HCT116 (cell line): ENCODE results near the gene SLC8A1. TPM values are rescaled to one million over a fixed set of nuclear protein-coding genes. Genes with fewer than 3 reads are reported as not detected.

Experiments used
- ATAC-seq: fragments of 200-7000 bp; cut with Tn5 transposase; 2 replicates; pipeline ENCODE4 v1.9.1; 2020; ENCODE audit warnings: mild to moderate bottlenecking, moderate library complexity
- BruUV-seq: library from RNA; stranded (reverse); fragments of 400-500 nt; replicated peaks from 2 replicates; lab custom pipeline; 2021; lab: Mats Ljungman, UMichigan
- CTCF ChIA-PET: fragments of 300-600 bp; sonication (Branson Sonifier 250); formaldehyde crosslinking; loops from one replicate; lab custom pipeline; 2021; ENCODE audit warnings: antibody characterized with exemption; lab: Charles Lee
- POLR2A ChIA-PET: fragments of 300-600, 350-600 bp; sonication (Branson Sonifier 250); formaldehyde crosslinking; loops from one replicate; lab custom pipeline; 2021; ENCODE audit warnings: antibody characterized with exemption; lab: Charles Lee
- RAD21 ChIA-PET, 2 experiments: fragments of 300-600 bp; sonication (Branson Sonifier 250); formaldehyde crosslinking; loops; one replicate each; lab custom pipeline; 2023; ENCODE audit warnings: low total read pairs in 2 of 2; ENCODE audit not compliant: uncharacterized antibody in 2 of 2, unreplicated experiment in 2 of 2, low non-redundant PET in 1 of 2; lab: Charles Lee
- DNase-seq: peaks from one replicate; pipeline ENCODE4 v3.0.0-alpha.2; 2010; ENCODE audit warnings: low read depth, low spot score
- H2AFZ ChIP-seq: fragments of 200-600 bp; shearing (Covaris generic), sonication (generic); 2 replicates; pipeline ENCODE4 v1.6.1; 2017; ENCODE audit warnings: low read depth, mixed run types, mixed read lengths, antibody characterized with exemption, low read length; ENCODE audit not compliant: poor library complexity, severe bottlenecking
- H3K27ac ChIP-seq: 2 replicates; pipeline ENCODE4 v1.5.1; 2012; ENCODE audit warnings: low read depth, low read length
- H3K27me3 ChIP-seq: fragments of 200-600 bp; sonication (generic); 2 replicates; pipeline ENCODE4 v1.6.1; 2016; ENCODE audit warnings: mixed run types, low read length, mixed read lengths; ENCODE audit not compliant: insufficient read depth
- H3K36me3 ChIP-seq, 2 experiments: fragments of 200-500 bp in 1 of 2; fragments of 200-600 bp in 1 of 2; sonication (Bioruptor generic) in 1 of 2; sonication (generic) in 1 of 2; 2 replicates each; pipeline versions ENCODE4 v1.5.1 to v1.6.1; 2014 to 2016; ENCODE audit warnings: low read length in 2 of 2, inconsistent platforms in 1 of 2, mixed read lengths in 1 of 2, mixed run types in 1 of 2; ENCODE audit not compliant: insufficient read depth in 2 of 2, control insufficient read depth in 1 of 2
- H3K4me1 ChIP-seq, 2 experiments: fragments of 200-600 bp in 1 of 2; sonication (generic) in 1 of 2; 2 replicates each; pipeline versions ENCODE4 v1.5.1 to v1.6.1; 2012 to 2017; ENCODE audit warnings: low read length in 2 of 2, inconsistent platforms in 1 of 2, mild to moderate bottlenecking in 1 of 2, mixed read lengths in 1 of 2, mixed run types in 1 of 2, moderate library complexity in 1 of 2; ENCODE audit not compliant: insufficient read depth in 2 of 2, control insufficient read depth in 1 of 2
- H3K4me2 ChIP-seq: fragments of 200-600 bp; sonication (generic); 2 replicates; pipeline ENCODE4 v1.6.1; 2017; ENCODE audit warnings: mixed run types, low read length, mixed read lengths
- H3K4me3 ChIP-seq, 2 experiments: fragments of 200-600 bp in 1 of 2; sonication (generic) in 1 of 2; replicated peaks in 1 of 2; 2 replicates each; pipeline ENCODE4 v1.5.1; 2011 to 2016; ENCODE audit warnings: low read length in 2 of 2, control low read depth in 1 of 2, low read depth in 1 of 2, mild to moderate bottlenecking in 1 of 2, mixed read lengths in 1 of 2, mixed run types in 1 of 2
- H3K79me2 ChIP-seq: fragments of 200-600 bp; sonication (generic); 2 replicates; pipeline ENCODE4 v1.6.1; 2017; ENCODE audit warnings: mild to moderate bottlenecking, mixed run types, low read length, moderate library complexity, mixed read lengths; ENCODE audit not compliant: insufficient read depth
- H3K9ac ChIP-seq: fragments of 200-600 bp; sonication (generic); 2 replicates; pipeline ENCODE4 v1.6.1; 2016; ENCODE audit warnings: low read length, mixed read lengths
- H3K9me2 ChIP-seq: fragments of 200-600 bp; sonication (generic), shearing (Covaris generic); 2 replicates; pipeline ENCODE4 v1.6.1; 2017; ENCODE audit warnings: mixed run types, mild to moderate bottlenecking, moderate library complexity; ENCODE audit not compliant: insufficient read depth
- H3K9me3 ChIP-seq, 2 experiments: fragments of 200-500 bp in 1 of 2; fragments of 200-600 bp in 1 of 2; sonication (Bioruptor generic) in 1 of 2; sonication (generic) in 1 of 2; 2 replicates each; pipeline ENCODE4 v1.6.1; 2014 to 2017; ENCODE audit warnings: low read length in 2 of 2, mixed read lengths in 2 of 2, inconsistent platforms in 1 of 2, low read depth in 1 of 2, mild to moderate bottlenecking in 1 of 2, mixed run types in 1 of 2, moderate library complexity in 1 of 2; ENCODE audit not compliant: control insufficient read depth in 1 of 2, insufficient read depth in 1 of 2
- H4K20me1 ChIP-seq: fragments of 200-600 bp; sonication (generic), shearing (Covaris generic); 2 replicates; pipeline ENCODE4 v1.6.1; 2017; ENCODE audit warnings: mixed run types, mild to moderate bottlenecking, moderate library complexity; ENCODE audit not compliant: insufficient read depth
- ELF1 ChIP-seq: IDR thresholded peaks from 2 replicates; pipeline ENCODE4 v1.6.1; 2012; ENCODE audit warnings: low read depth, borderline replicate concordance
- EZH2phosphoT487 ChIP-seq: fragments of 200-600 bp; IDR thresholded peaks from 2 replicates; pipeline ENCODE4 v1.6.1; 2018; ENCODE audit warnings: antibody characterized with exemption, borderline replicate concordance
- FOSL1 ChIP-seq: IDR thresholded peaks from 2 replicates; pipeline ENCODE4 v1.6.1; 2012; ENCODE audit warnings: low read depth
- JUND ChIP-seq: IDR thresholded peaks from 2 replicates; pipeline ENCODE4 v1.6.1; 2012
- MAX ChIP-seq: IDR thresholded peaks from 2 replicates; pipeline ENCODE4 v1.6.1; 2012
- POLR2AphosphoS5 ChIP-seq: IDR thresholded peaks from 2 replicates; pipeline ENCODE4 v1.6.1; 2011; ENCODE audit warnings: mild to moderate bottlenecking, low read depth, low read length, moderate library complexity
- RAD21 ChIP-seq: IDR thresholded peaks from 2 replicates; pipeline ENCODE4 v1.6.1; 2012; ENCODE audit warnings: low read depth, mild to moderate bottlenecking
- REST ChIP-seq: IDR thresholded peaks from 2 replicates; pipeline ENCODE4 v1.6.1; 2012; ENCODE audit warnings: low read depth
- YY1 ChIP-seq: IDR thresholded peaks from 2 replicates; pipeline ENCODE4 v1.6.1; 2011; ENCODE audit warnings: low read length, low read depth, moderate library complexity, mild to moderate bottlenecking; ENCODE audit not compliant: insufficient replicate concordance; ENCODE audit errors: extremely low read depth
- ZFX ChIP-seq: fragments of 450-650 bp; IDR thresholded peaks from 2 replicates; pipeline ENCODE4 v1.6.1; 2017
- ZNF274 ChIP-seq: fragments of 200-500 bp; sonication (Bioruptor generic); IDR thresholded peaks from 2 replicates; pipeline ENCODE4 v1.6.1; 2014; ENCODE audit warnings: mild to moderate bottlenecking, low read depth, low read length, inconsistent platforms
- intact Hi-C: fragments of 100-400 bp; cut with micrococcal nuclease; formaldehyde crosslinking; loops from 2 replicates; pipeline ENCODE4 v1.10.0; 2022
- total RNA-seq: library from RNA; stranded (reverse); gene quantifications from one replicate; pipeline ENCODE4 v1.2.1, GENCODE V29; 2021; ENCODE audit not compliant: unreplicated experiment
- TF ChIP-seq, protein P1 (sequence below): IDR thresholded peaks from 2 replicates; pipeline ENCODE4 v1.6.1; 2011; ENCODE audit warnings: mild to moderate bottlenecking, low read length, moderate library complexity; ENCODE audit not compliant: insufficient replicate concordance; ENCODE audit errors: extremely low read depth

The SLC8A1 gene
- total RNA-seq, 1 experiment from 2014 or later: 0.07 TPM

DNA sequence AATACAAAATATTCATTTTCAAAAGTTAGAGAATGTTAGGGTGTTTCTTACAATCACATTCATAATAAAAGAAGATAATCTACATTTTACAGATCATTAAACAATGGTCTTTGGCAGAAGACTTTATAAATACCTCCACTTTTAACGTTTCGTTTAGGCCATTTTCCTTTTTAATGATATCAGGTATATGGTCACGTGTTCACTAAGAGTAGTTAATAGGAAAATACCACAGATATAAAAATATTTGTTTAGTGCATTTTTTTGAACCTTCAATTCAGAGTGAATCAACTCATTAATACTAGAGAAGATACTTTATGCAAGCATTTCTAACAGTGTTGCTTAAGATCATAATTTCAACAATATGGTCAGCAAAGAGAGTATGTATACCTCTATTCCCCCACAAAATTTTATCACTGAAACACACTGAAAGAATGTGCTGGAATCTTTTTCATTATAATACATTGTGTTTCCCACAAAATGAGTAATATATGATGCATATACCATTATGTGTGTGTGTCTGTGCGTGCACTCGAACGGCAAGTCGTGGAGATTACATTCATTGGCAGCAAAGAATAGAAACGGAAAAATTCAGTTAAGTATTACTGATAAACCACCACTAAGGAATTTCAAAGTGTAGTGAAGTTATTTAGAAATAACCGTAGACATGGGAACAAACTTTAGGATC is 353.0 kb downstream of the SLC8A1 start:
- Histone ChIP-seq H2AFZ (no peak overlapping the region), H3K4me1 (no peaks in the 10 kb centered on the region), H3K4me3 (no peak overlapping the region), H3K9me3 (no peaks in the 10 kb centered on the region)
- DNase-seq (no peak), ATAC-seq (no peak)
- TF ChIP-seq YY1 (no peak), EZH2phosphoT487 (no peak), MAX (no peak), FOSL1 (no peak), ZNF274 (no peak)
- TF ChIP-seq, all 23 proteins: peak for 0
- Histone ChIP-seq H3K9ac (no peak overlapping the region), H3K36me3 (no peaks in the 10 kb centered on the region), H4K20me1 (no peaks in the 10 kb centered on the region), H3K79me2 (no peaks in the 10 kb centered on the region), H3K27ac (no peak overlapping the region), H3K27me3 (peaks cover 16% of the 10 kb centered on the region; the same call in 1 of the 2 replicates), H3K4me2 (no peak overlapping the region), H3K9me2 (no peaks in the 10 kb centered on the region)
- ChIA-PET CTCF (no interaction called here), POLR2A (no interaction called here), RAD21 (no interaction called here)
- intact Hi-C loops: no loop called here
- no TSS peak for BruUV-seq

GRCh38 chr2:40097691-40098385 is 354.1 kb downstream of the SLC8A1 start:
- Histone ChIP-seq H2AFZ (no peak overlapping the region), H3K4me2 (no peak overlapping the region)
- no TSS peak for BruUV-seq
- no peak for TF ChIP-seq REST
- TF ChIP-seq, protein P1, sequence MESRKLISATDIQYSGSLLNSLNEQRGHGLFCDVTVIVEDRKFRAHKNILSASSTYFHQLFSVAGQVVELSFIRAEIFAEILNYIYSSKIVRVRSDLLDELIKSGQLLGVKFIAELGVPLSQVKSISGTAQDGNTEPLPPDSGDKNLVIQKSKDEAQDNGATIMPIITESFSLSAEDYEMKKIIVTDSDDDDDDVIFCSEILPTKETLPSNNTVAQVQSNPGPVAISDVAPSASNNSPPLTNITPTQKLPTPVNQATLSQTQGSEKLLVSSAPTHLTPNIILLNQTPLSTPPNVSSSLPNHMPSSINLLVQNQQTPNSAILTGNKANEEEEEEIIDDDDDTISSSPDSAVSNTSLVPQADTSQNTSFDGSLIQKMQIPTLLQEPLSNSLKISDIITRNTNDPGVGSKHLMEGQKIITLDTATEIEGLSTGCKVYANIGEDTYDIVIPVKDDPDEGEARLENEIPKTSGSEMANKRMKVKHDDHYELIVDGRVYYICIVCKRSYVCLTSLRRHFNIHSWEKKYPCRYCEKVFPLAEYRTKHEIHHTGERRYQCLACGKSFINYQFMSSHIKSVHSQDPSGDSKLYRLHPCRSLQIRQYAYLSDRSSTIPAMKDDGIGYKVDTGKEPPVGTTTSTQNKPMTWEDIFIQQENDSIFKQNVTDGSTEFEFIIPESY: no peak
- no peak for TF ChIP-seq ELF1
- no peak for TF ChIP-seq JUND
- no peak for TF ChIP-seq MAX
- no peak for TF ChIP-seq RAD21
- no peak for TF ChIP-seq EZH2phosphoT487
- no peak for TF ChIP-seq ZFX
- TF ChIP-seq POLR2AphosphoS5: no peak

More at GRCh38 chr2:40097691-40098385, 354.1 kb downstream of the SLC8A1 start:
- no peak overlapping the region for H3K4me3 ChIP-seq
- ChIA-PET CTCF (no interaction called here), POLR2A (no interaction called here), RAD21 (no interaction called here)
- no peak for DNase-seq
- H3K27me3 ChIP-seq: peaks cover 16% of the 10 kb centered on the region; the same call in 1 of the 2 replicates
- no peaks in the 10 kb centered on the region for H3K79me2 ChIP-seq
- no peak for ATAC-seq
- H3K9me3 ChIP-seq: no peaks in the 10 kb centered on the region
- intact Hi-C loops: no loop called here
- no peaks in the 10 kb centered on the region for H3K9me2 ChIP-seq
- no peak overlapping the region for H3K9ac ChIP-seq
- H3K27ac ChIP-seq: no peak overlapping the region
- no peaks in the 10 kb centered on the region for H3K4me1 ChIP-seq
- H3K36me3 ChIP-seq: no peaks in the 10 kb centered on the region
- no peaks in the 10 kb centered on the region for H4K20me1 ChIP-seq
